Measurements from ENCODE around the gene CDH13. TPM values are rescaled to one million over a fixed set of nuclear protein-coding genes. Genes with fewer than 3 reads are reported as not detected.

Gene CDH13
- total RNA-seq, 1 donor: 102 TPM

DNA sequence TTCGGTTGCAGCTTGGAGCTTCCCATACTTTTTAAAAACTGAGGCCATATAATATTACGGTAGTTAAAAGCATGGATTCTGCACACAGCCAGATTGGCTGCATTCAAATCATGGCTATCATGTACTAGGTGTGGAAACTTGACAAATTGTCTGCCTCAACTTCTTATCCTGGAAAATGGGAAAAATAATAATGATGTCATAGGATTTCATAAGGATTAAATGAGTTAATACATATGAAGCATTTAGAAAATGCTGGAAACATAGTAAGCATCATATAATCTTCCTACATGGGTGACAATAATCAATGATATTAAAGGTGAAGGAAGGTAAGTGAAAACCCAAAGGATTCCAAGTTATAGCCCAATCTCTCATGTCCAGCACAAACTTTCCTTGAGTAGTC, 592.5 kb downstream of the CDH13 start:
- H2AFZ ChIP-seq (ENCODE audit: low read length): no peak overlapping the region
- H3K9me3 ChIP-seq (ENCODE audit: low read depth, low read length): no peaks in the 10 kb centered on the region
- TF ChIP-seq, protein P1, sequence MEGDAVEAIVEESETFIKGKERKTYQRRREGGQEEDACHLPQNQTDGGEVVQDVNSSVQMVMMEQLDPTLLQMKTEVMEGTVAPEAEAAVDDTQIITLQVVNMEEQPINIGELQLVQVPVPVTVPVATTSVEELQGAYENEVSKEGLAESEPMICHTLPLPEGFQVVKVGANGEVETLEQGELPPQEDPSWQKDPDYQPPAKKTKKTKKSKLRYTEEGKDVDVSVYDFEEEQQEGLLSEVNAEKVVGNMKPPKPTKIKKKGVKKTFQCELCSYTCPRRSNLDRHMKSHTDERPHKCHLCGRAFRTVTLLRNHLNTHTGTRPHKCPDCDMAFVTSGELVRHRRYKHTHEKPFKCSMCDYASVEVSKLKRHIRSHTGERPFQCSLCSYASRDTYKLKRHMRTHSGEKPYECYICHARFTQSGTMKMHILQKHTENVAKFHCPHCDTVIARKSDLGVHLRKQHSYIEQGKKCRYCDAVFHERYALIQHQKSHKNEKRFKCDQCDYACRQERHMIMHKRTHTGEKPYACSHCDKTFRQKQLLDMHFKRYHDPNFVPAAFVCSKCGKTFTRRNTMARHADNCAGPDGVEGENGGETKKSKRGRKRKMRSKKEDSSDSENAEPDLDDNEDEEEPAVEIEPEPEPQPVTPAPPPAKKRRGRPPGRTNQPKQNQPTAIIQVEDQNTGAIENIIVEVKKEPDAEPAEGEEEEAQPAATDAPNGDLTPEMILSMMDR (IDR thresholded peaks at IDR 0.05; ENCODE audit: extremely low read depth, low read depth, low read length): no peak
- no peaks in the 10 kb centered on the region for H3K4me1 ChIP-seq (ENCODE audit: insufficient read depth, low read length)
- H4K20me1 ChIP-seq (ENCODE audit: insufficient read depth, low read length): no peaks in the 10 kb centered on the region
- no peak for DNase-seq (ENCODE audit: insufficient read length, low spot score, missing footprints)
- no peak overlapping the region for H3K4me3 ChIP-seq (ENCODE audit: insufficient read depth, low read length)
- no peak overlapping the region for H3K27ac ChIP-seq (ENCODE audit: low read depth, low read length)
- H3K36me3 ChIP-seq (ENCODE audit: insufficient read depth, low read length): no peaks in the 10 kb centered on the region
- H3K4me2 ChIP-seq (ENCODE audit: insufficient read depth, low read length): no peak overlapping the region
- no peaks in the 10 kb centered on the region for H3K79me2 ChIP-seq (ENCODE audit: insufficient read depth, low read length)
- no peaks in the 10 kb centered on the region for H3K27me3 ChIP-seq (ENCODE audit: insufficient read depth, low read length)

GRCh38 chr16:83220066-83220465, 593.3 kb downstream of the CDH13 start:
- TF ChIP-seq, protein P1 (IDR thresholded peaks at IDR 0.05; ENCODE audit: extremely low read depth, low read depth, low read length): no peak
- DNase-seq (ENCODE audit: insufficient read length, low spot score, missing footprints): no peak
- H2AFZ ChIP-seq (ENCODE audit: low read length): no peak overlapping the region
- H3K4me3 ChIP-seq (ENCODE audit: insufficient read depth, low read length): no peak overlapping the region
- no peaks in the 10 kb centered on the region for H3K79me2 ChIP-seq (ENCODE audit: insufficient read depth, low read length)
- no peaks in the 10 kb centered on the region for H4K20me1 ChIP-seq (ENCODE audit: insufficient read depth, low read length)
- H3K4me1 ChIP-seq (ENCODE audit: insufficient read depth, low read length): no peaks in the 10 kb centered on the region
- H3K36me3 ChIP-seq (ENCODE audit: insufficient read depth, low read length): no peaks in the 10 kb centered on the region
- no peak overlapping the region for H3K4me2 ChIP-seq (ENCODE audit: insufficient read depth, low read length)
- no peaks in the 10 kb centered on the region for H3K27me3 ChIP-seq (ENCODE audit: insufficient read depth, low read length)
- no peaks in the 10 kb centered on the region for H3K9me3 ChIP-seq (ENCODE audit: low read depth, low read length)
- no peak overlapping the region for H3K27ac ChIP-seq (ENCODE audit: low read depth, low read length)

- no peak overlapping the region for H2AFZ ChIP-seq (ENCODE audit: low read length)
- H4K20me1 ChIP-seq (ENCODE audit: insufficient read depth, low read length): no peaks in the 10 kb centered on the region
- H3K4me2 ChIP-seq (ENCODE audit: insufficient read depth, low read length): no peak overlapping the region
- H3K27ac ChIP-seq (ENCODE audit: low read depth, low read length): no peak overlapping the region
- H3K79me2 ChIP-seq (ENCODE audit: insufficient read depth, low read length): no peaks in the 10 kb centered on the region
- no peak overlapping the region for H3K4me3 ChIP-seq (ENCODE audit: insufficient read depth, low read length)
- no peaks in the 10 kb centered on the region for H3K9me3 ChIP-seq (ENCODE audit: low read depth, low read length)
- H3K27me3 ChIP-seq (ENCODE audit: insufficient read depth, low read length): no peaks in the 10 kb centered on the region
- DNase-seq (ENCODE audit: insufficient read length, low spot score, missing footprints): no peak
- H3K36me3 ChIP-seq (ENCODE audit: insufficient read depth, low read length): no peaks in the 10 kb centered on the region
- no peaks in the 10 kb centered on the region for H3K4me1 ChIP-seq (ENCODE audit: insufficient read depth, low read length)
- TF ChIP-seq, protein P1 (IDR thresholded peaks at IDR 0.05; ENCODE audit: extremely low read depth, low read depth, low read length): no peak
Observed at GRCh38 chr16:83224642-83225041, 597.9 kb downstream of the CDH13 start.

DNA sequence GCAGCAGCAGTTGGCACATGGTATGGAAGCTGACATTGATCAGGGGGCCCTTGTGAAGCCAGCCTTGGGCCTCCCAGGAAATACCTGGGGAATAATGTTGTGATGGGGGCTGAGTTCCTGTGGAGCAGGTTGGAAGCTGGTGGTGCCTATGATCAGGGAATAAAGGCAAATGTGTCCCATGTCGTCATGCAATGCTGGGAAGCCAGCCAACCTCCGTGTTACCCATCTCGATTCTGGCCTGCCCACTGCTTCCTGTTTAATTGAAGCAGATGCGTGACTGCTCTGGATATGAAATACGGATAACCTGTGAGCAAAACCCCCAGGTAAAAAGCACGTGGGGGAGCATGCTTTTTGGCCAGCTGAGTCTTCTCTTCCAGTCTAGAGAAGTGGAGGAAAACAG, 600.6 kb downstream of the CDH13 start:
- TF ChIP-seq, protein P1 (IDR thresholded peaks at IDR 0.05; ENCODE audit: extremely low read depth, low read depth, low read length): no peak

More for the DNA sequence above, 600.6 kb downstream of the CDH13 start:
- no peaks in the 10 kb centered on the region for H3K4me1 ChIP-seq (ENCODE audit: insufficient read depth, low read length)
- H3K27ac ChIP-seq (ENCODE audit: low read depth, low read length): no peak overlapping the region
- no peaks in the 10 kb centered on the region for H3K9me3 ChIP-seq (ENCODE audit: low read depth, low read length)
- H3K79me2 ChIP-seq (ENCODE audit: insufficient read depth, low read length): no peaks in the 10 kb centered on the region
- H2AFZ ChIP-seq (ENCODE audit: low read length): no peak overlapping the region
- H3K36me3 ChIP-seq (ENCODE audit: insufficient read depth, low read length): no peaks in the 10 kb centered on the region
- H3K4me2 ChIP-seq (ENCODE audit: insufficient read depth, low read length): no peak overlapping the region
- no peak overlapping the region for H3K4me3 ChIP-seq (ENCODE audit: insufficient read depth, low read length)
- H3K27me3 ChIP-seq (ENCODE audit: insufficient read depth, low read length): no peaks in the 10 kb centered on the region
- DNase-seq (ENCODE audit: insufficient read length, low spot score, missing footprints): no peak
- no peaks in the 10 kb centered on the region for H4K20me1 ChIP-seq (ENCODE audit: insufficient read depth, low read length)
